ENCODE data around the gene ENPP3. TPM values are rescaled to one million over a fixed set of nuclear protein-coding genes. Genes with fewer than 3 reads are reported as not detected.
"Not testable (repeated sequence)": the region's sequence is repeated elsewhere in the genome, so short reads cannot be mapped to it uniquely, and the experiment has no call there.

Gene ENPP3
- polyA plus RNA-seq, 4 donors = 7.2 to 12.6 (median 10.5) TPM

GRCh38 chr6:131682442-131682841, 45.3 kb downstream of the ENPP3 start:
- no peak for DNase-seq (ENCODE audit: low read depth in 4 of 4, low spot score in 2 of 4)

DNA sequence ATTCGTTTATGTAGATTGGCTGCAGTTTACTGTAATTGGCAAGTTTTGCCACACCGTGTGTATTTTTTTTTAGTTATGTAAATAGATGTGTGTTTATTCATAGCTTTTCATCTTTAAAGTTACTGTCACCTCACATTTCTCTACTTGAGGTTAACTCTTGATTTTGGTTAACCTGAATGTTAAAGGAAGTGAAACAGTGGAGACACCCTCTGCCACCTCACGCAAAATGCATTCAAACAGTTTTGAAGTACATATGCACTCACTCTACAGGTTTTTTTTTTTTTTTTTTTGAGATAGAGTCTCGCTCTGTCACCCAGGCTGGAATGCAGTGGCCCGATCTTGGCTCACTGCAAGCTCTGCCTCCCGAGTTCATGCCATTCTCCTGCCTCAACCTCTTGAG, 46.4 kb downstream of the ENPP3 start:
- no peak for DNase-seq (ENCODE audit: low read depth in 4 of 4, low spot score in 2 of 4)

GRCh38 chr6:131685266-131685780, 48.2 kb downstream of the ENPP3 start:
- no peak for DNase-seq (ENCODE audit: low read depth in 4 of 4, low spot score in 2 of 4)

DNA sequence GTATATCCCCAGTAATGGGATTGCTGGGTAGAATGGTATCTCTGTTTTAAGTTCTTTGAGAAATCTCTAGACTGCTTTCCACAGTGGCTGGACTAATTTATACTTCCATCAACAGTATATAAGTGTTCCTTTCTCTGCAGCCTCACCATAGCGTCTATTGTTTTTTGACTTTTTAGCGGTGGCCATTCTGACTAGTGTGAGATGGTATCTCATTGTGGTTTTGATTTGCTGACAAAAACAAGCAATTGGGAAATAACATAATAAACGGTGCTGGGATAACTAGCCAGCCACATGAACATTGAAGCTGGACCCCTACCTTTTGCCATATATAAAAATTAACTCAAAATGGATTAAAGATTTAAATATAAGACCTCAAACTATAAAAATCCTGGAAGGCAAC, 49.9 kb downstream of the ENPP3 start:
- DNase-seq (ENCODE audit: low read depth in 4 of 4, low spot score in 2 of 4) = no peak

- DNase-seq (ENCODE audit: low read depth in 4 of 4, low spot score in 2 of 4) = no peak
These were observed 51.2 kb downstream of the ENPP3 start for GRCh38 chr6:131688286-131688685.

- no peak for DNase-seq (ENCODE audit: low read depth in 4 of 4, low spot score in 2 of 4)
These were observed 54.9 kb downstream of the ENPP3 start for GRCh38 chr6:131692031-131692430.

DNA sequence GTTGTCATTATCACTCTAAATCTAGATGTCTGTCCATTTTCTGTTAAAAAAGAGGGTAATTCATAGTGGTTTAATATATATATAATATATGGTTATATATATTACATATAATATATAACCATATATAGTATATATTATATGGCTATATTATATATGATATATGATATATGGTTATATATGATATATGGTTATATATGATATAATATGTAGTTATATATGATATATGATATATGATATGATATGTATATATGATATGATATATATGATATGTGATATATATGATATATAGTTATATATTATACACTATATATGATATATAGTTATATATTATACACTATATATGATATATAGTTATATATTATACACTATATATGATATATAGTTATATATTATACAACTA, 55.5 kb downstream of the ENPP3 start:
- no peak for DNase-seq (ENCODE audit: low read depth in 4 of 4, low spot score in 2 of 4)

DNA sequence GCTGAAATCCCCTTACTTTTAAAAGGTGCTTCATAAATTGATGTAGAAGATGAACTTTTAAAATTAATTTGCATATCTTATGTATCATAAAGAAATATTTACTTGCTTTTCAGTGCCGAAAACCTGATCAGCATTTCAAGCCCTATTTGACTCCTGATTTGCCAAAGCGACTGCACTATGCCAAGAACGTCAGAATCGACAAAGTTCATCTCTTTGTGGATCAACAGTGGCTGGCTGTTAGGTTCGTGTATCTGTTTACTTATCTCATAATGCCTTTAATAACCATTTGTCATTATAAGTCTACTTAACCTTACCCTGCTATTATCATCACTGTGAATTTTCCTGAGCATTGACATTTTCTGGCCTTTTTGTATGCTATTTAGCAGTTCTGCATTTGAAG, 56.3 kb downstream of the ENPP3 start:
- DNase-seq (ENCODE audit: low read depth in 4 of 4, low spot score in 2 of 4) = no peak

DNA sequence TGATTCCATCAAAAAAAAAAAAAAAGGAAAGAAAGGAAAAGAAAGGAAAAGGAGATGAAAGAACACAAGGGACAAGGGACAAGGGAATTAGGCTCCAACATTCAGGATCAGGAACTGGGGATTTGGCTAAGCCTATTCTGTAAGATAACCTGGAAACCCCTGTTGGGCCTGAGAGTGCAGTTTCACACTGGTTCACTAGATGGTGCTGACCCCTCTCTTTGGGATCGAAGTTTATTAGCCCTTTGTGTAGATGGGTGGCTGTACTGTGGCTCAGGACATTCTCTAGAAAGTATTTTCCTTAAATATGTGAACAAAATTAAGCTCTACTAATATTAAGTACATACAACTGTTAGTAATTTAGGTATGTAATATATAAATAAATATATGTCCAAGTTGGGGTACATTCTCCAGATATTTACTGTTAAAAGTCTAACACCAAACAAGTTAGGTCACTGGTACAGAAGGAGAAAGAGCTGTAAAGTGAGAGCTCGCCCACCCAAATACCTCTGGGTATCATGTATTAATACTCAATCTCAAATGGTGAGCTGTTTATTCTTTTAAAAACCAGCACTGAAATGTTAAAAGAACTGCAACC, 57.8 kb downstream of the ENPP3 start:
- peak; percentile 26 to 46 (median 30) for DNase-seq (ENCODE audit: low read depth in 4 of 4, low spot score in 2 of 4)

GRCh38 chr6:131696956-131697355, 59.9 kb downstream of the ENPP3 start:
- no peak for DNase-seq (ENCODE audit: low read depth in 4 of 4, low spot score in 2 of 4)

- DNase-seq (ENCODE audit: low read depth in 4 of 4, low spot score in 2 of 4) = not testable (repeated sequence)
These were observed 63.7 kb downstream of the ENPP3 start for GRCh38 chr6:131700851-131701250.

DNA sequence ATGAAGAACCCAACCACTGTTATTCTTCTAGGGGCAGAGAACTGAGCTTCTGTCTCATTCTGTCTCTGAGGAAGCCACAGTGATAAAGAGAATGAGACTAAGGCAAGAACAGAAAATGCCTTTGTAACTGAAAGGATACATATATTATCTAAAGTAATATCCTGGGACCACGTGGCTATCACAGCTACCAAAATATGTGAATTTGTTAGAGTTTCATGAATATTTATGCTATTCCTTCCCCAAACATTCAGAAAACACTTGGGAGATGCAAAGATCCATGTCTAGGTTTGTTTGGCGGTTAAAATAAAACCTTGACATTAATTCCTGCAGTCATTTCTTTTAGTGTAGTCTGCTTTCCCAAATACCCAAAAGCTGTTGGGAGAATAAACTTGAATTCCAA, 66.8 kb downstream of the ENPP3 start:
- DNase-seq (ENCODE audit: low read depth in 4 of 4, low spot score in 2 of 4) = not testable (repeated sequence)

DNA sequence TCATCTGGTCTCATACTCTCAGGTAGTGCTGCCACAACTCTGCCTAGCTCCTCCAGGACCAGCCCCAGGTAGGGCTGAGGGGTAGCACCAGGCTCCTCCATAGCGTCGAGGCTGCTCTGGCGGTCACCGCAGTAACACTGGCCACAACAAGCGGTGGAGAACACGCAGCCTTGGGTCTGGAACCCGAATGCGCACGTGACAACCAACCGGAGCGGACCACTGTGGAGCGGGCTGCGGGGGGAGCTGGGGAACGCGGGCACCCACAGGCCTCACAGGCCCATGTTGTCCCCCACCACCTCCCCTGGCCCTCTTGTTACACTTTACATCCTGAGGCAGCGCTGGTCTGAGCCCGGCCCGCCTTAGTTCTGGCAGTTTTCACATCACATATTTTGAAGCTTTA, 73.8 kb downstream of the ENPP3 start, which contains the start of gene CTAGE9:
Gene CTAGE9, minus strand, starts transcription at position 101 of the 400 bp plus-strand sequence. Its CDS starts 0 bp downstream, at position 101.
- not testable (repeated sequence) for DNase-seq (ENCODE audit: low read depth in 4 of 4, low spot score in 2 of 4)

- not testable (repeated sequence) for DNase-seq (ENCODE audit: low read depth in 4 of 4, low spot score in 2 of 4)
These were observed 78.5 kb downstream of the ENPP3 start for GRCh38 chr6:131715567-131715966.

GRCh38 chr6:131717836-131718542, 80.9 kb downstream of the ENPP3 start:
- DNase-seq (ENCODE audit: low read depth in 4 of 4, low spot score in 2 of 4) = no peak

GRCh38 chr6:131721161-131721560, 84.1 kb downstream of the ENPP3 start:
- DNase-seq (ENCODE audit: low read depth in 4 of 4, low spot score in 2 of 4) = peak in 1 of 4 donors; percentile 39

GRCh38 chr6:131724114-131724513, 87.0 kb downstream of the ENPP3 start:
- DNase-seq (ENCODE audit: low read depth in 4 of 4, low spot score in 2 of 4) = no peak

DNA sequence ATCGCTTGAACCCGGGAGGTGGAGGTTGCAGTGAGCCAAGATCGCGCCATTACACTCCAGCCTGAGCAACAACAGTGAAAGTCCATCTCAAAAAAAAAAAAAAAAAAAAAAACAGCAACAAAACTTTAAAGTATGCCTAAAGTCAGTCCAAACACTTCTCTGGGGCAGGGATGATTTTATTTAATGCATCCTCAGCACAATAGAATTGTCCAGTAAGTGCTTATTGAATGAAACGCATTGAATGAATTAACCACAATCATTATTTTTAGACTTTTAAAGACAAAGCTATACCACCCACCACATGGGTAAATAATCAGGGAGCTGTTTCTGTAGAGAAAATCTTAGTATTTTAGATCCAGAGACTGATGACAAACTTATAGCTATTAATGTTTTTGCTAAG, 90.4 kb downstream of the ENPP3 start:
- DNase-seq (ENCODE audit: low read depth in 4 of 4, low spot score in 2 of 4) = no peak

DNA sequence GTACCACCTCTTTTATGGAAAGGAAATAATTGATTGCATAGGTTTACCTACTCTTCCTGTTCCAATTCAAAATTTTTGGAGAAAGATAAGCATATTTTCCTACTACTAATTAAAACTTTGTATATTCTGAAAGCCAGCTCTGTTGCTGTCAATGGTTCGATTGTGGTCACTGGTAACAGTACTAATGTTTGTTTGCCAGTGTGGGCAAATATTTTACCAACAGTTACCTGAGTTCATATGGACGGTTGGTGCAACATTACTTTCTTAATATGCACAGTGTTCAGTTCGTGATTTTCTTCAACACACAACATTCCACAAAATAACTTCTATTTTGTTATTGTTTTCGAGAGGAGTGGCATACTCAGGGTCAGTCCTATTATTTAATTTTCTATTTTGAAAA, 90.8 kb downstream of the ENPP3 start:
- DNase-seq (ENCODE audit: low read depth in 4 of 4, low spot score in 2 of 4) = no peak

DNA sequence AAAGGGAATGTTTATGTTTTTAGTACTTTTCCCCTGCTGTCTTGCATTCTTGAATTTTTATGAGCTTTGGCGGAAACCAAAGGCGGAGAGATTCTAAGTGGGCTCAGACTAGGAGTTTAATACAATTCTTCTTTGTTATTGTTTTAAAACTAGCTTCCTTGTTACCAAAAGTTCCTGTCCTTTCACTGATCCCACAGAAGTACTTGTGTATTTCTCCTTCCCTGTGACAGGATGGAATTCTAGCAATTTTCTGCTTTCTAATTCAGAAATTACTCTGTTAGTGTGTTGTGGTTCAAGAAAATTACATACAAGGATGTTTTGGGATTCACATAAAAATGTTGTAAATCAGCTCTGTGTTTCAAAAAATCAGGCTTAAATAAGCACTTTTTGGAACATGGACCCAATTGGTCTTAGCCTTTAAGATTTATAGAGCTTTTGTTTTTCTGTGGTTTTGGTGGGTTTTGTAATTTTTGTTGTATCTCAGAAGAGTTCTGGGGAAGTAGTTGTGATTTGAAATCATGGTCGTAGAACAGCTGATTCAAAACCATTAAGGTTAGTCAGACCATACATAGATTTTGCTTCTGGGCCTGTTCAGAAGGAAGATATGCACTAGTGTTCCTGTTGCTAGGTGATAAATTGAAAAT, 91.3 kb downstream of the ENPP3 start:
- no peak for DNase-seq (ENCODE audit: low read depth in 4 of 4, low spot score in 2 of 4)

- no peak for DNase-seq (ENCODE audit: low read depth in 4 of 4, low spot score in 2 of 4)
These were observed 92.4 kb downstream of the ENPP3 start for GRCh38 chr6:131729550-131729949.

- DNase-seq (ENCODE audit: low read depth in 4 of 4, low spot score in 2 of 4) = no peak
These were observed 93.2 kb downstream of the ENPP3 start for GRCh38 chr6:131730264-131730663.

Data from left renal cortex interstitium (tissue), 4 donors.